ENCODE measurements around the gene PPP2R5B. TPM values are rescaled to one million over a fixed set of nuclear protein-coding genes. Genes with fewer than 3 reads are reported as not detected.

PPP2R5B gene
- total RNA-seq, 1 donor from 2014 or later = 8.2 TPM

DNA sequence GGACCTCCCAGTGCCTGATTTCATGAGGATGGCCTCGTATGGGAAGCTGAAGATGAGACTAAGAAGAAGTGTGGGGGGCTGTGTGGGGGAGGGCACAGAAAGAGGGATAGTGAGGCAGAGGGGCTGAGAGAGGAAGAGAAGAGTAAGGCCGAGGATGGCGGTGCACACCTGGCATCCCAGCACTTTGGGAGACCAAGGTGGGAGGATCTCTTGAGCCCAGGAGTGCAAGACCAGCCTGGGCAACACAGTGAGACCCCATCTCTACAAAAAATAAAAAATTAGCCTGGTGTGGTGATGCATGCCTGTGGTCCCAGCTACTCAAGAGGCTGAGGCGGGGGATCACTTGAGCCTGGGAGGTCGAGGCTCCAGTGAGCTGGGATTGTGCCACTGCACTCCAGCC lies 32.6 kb upstream of the PPP2R5B start:
- no peaks in the 10 kb centered on the region for H3K27me3 ChIP-seq (ENCODE audit: control insufficient read depth, insufficient read depth, low read length)
- FAIRE-seq = no peak
- no peak overlapping the region for H3K4me3 ChIP-seq (ENCODE audit: low read depth, low read length)
- no peak for DNase-seq (ENCODE audit: low read depth)
- peaks cover 2% of the 10 kb centered on the region for H3K36me3 ChIP-seq (ENCODE audit: control insufficient read depth, insufficient read depth, low read length)
- no peak for TF ChIP-seq CTCF (IDR thresholded peaks at IDR 0.05; ENCODE audit: insufficient read depth, low read length, severe bottlenecking)

GRCh38 chr11:64892411-64892831 lies 32.1 kb upstream of the PPP2R5B start:
- no peak for FAIRE-seq
- Histone ChIP-seq H3K36me3 (ENCODE audit: control insufficient read depth, insufficient read depth, low read length) (peaks cover 4% of the 10 kb centered on the region), H3K4me3 (ENCODE audit: low read depth, low read length) (no peak overlapping the region), H3K27me3 (ENCODE audit: control insufficient read depth, insufficient read depth, low read length) (no peaks in the 10 kb centered on the region)
- no peak for DNase-seq (ENCODE audit: low read depth)
- TF ChIP-seq CTCF (IDR thresholded peaks at IDR 0.05; ENCODE audit: insufficient read depth, low read length, severe bottlenecking) = no peak

GRCh38 chr11:64892838-64893193 lies 31.7 kb upstream of the PPP2R5B start:
- FAIRE-seq (no peak), DNase-seq (ENCODE audit: low read depth) (no peak)
- no peak overlapping the region for H3K4me3 ChIP-seq (ENCODE audit: low read depth, low read length)
- TF ChIP-seq CTCF (IDR thresholded peaks at IDR 0.05; ENCODE audit: insufficient read depth, low read length, severe bottlenecking) = no peak
- peaks cover 8% of the 10 kb centered on the region for H3K36me3 ChIP-seq (ENCODE audit: control insufficient read depth, insufficient read depth, low read length)
- H3K27me3 ChIP-seq (ENCODE audit: control insufficient read depth, insufficient read depth, low read length) = no peaks in the 10 kb centered on the region

DNA sequence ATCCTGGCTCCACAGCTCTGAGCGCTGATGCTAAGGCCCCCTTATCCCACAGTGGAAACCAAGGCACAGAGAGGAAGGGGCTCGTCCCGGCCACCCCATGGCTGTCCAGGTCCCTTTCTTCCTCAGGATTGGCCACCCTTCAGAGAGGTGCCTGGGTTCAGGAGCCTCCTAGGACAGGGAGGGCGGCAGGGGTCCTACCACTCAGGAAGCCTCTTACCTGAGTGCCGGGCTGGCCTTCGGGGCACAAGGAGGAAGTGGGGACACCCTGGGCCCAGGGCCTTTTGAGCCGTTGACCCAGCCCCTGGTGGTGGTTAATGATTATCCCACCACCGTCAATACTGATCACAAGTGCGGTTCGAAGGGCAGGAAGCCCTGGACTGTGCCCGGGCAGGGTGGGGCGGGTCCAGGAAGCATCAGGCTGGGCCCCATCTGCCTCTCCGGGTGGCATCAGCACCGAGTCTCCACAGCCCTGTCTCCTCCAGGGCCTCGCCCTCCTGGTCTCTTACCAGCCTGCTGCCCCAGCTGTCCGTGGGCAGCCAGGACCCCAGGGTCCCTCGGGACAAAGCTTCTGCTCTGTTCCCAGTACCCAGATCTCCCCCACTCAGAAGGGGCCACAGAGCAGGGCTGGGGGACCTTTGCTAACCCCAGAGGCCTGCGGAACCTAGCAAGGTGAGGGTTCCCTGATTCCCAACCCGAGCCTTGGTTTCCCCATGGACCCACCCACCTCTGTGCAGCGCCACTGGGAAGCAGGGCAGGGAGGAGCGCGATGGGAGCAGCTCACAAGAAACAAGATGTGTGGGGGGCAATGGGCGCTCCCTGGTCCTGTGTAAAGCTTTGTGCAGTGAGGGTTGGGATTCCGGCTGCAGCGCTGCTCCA lies 31.1 kb upstream of the PPP2R5B start:
- Histone ChIP-seq H3K36me3 (ENCODE audit: control insufficient read depth, insufficient read depth, low read length) (peaks cover 11% of the 10 kb centered on the region), H3K27me3 (ENCODE audit: control insufficient read depth, insufficient read depth, low read length) (no peaks in the 10 kb centered on the region), H3K4me3 (ENCODE audit: low read depth, low read length) (no peak overlapping the region)
- FAIRE-seq (no peak), DNase-seq (ENCODE audit: low read depth) (no peak)
- TF ChIP-seq CTCF (IDR thresholded peaks at IDR 0.05; ENCODE audit: insufficient read depth, low read length, severe bottlenecking) = no peak

DNA sequence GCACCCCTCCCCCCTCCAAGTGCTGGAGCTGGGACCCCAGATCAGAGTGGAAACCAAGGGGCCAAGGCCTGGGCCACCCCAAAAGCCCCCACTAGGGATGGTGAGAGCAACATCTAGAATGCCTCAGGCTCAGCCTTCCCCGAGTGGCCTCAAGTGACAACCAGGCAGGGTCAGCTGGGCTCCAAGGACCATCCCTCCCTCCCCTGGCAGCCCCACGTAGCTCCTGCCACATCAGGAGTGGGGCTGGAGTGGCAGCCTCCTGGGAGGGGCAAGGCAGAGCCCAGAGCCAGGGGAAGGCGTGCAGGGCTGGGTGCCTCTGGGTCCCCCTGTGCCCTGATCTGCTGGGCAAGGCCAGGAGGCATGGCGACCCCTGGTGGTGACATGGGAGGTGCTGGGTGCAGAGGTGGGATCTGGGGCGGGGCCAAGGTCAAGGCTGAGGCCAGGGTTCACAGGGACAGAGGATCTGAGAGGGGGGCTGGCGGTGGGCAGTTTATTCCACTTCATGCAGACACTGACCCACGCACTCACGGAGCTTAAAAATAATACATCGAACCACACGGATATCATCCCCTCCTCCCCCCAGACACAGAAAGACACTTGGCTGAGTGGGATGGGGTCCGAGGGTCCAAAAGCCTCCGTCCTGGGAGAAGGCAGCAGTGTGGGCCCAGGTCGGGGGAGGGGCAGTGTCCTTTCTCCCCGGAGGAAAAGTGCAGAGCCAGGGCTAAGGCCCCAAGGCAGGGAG lies 30.2 kb upstream of the PPP2R5B start:
- FAIRE-seq (no peak), DNase-seq (ENCODE audit: low read depth) (peak; percentile 45)
- Histone ChIP-seq H3K36me3 (ENCODE audit: control insufficient read depth, insufficient read depth, low read length) (peaks cover 13% of the 10 kb centered on the region), H3K4me3 (ENCODE audit: low read depth, low read length) (no peak overlapping the region), H3K27me3 (ENCODE audit: control insufficient read depth, insufficient read depth, low read length) (no peaks in the 10 kb centered on the region)
- TF ChIP-seq CTCF (IDR thresholded peaks at IDR 0.05; ENCODE audit: insufficient read depth, low read length, severe bottlenecking) = peak; percentile 87

Measured in bronchial epithelial cell (primary cell).